Activated CD4-positive, alpha-beta T cell treated with anti-CD3 and anti-CD28 coated beads for 4 hours (primary cell): Measurements from ENCODE around the gene PDE3A.

ENCODE experiments used
- DNase-seq, 2 donors: peaks; one replicate each; pipeline ENCODE4 v3.0.0-alpha.2; 2020

Gene PDE3A

GRCh38 chr12:20426957-20427356, 58.6 kb downstream of the PDE3A start:
- DNase-seq = no peak

GRCh38 chr12:20429852-20430251, 61.5 kb downstream of the PDE3A start:
- no peak for DNase-seq

GRCh38 chr12:20432290-20432689, 64.0 kb downstream of the PDE3A start:
- DNase-seq = no peak

- DNase-seq = no peak
These were observed 66.7 kb downstream of the PDE3A start for GRCh38 chr12:20434996-20435395.

GRCh38 chr12:20436316-20436715, 68.0 kb downstream of the PDE3A start:
- DNase-seq = no peak

GRCh38 chr12:20438299-20438779, 70.0 kb downstream of the PDE3A start:
- no peak for DNase-seq

- no peak for DNase-seq
These were observed 71.3 kb downstream of the PDE3A start for GRCh38 chr12:20439626-20440025.

GRCh38 chr12:20440408-20440807, 72.1 kb downstream of the PDE3A start:
- no peak for DNase-seq

GRCh38 chr12:20442322-20442721, 74.0 kb downstream of the PDE3A start:
- DNase-seq = no peak

GRCh38 chr12:20443255-20443654, 74.9 kb downstream of the PDE3A start:
- DNase-seq = no peak

- no peak for DNase-seq
These were observed 75.5 kb downstream of the PDE3A start for GRCh38 chr12:20443792-20444191.

- no peak for DNase-seq
These were observed 76.3 kb downstream of the PDE3A start for GRCh38 chr12:20444595-20445170.

GRCh38 chr12:20445687-20446086, 77.3 kb downstream of the PDE3A start:
- no peak for DNase-seq

GRCh38 chr12:20446836-20447235, 78.5 kb downstream of the PDE3A start:
- DNase-seq = no peak

- no peak for DNase-seq
These were observed 80.4 kb downstream of the PDE3A start for GRCh38 chr12:20448781-20449180.

- no peak for DNase-seq
These were observed 82.3 kb downstream of the PDE3A start for GRCh38 chr12:20450591-20451180.

- no peak for DNase-seq
These were observed 83.4 kb downstream of the PDE3A start for GRCh38 chr12:20451761-20452160.

- DNase-seq = no peak
These were observed 84.2 kb downstream of the PDE3A start for GRCh38 chr12:20452496-20453010.

- DNase-seq = no peak
These were observed 85.5 kb downstream of the PDE3A start for GRCh38 chr12:20453756-20454310.

- DNase-seq = no peak
These were observed 86.8 kb downstream of the PDE3A start for GRCh38 chr12:20455001-20455706.

GRCh38 chr12:20457582-20457981, 89.2 kb downstream of the PDE3A start:
- DNase-seq = no peak

GRCh38 chr12:20458011-20458410, 89.7 kb downstream of the PDE3A start:
- no peak for DNase-seq

GRCh38 chr12:20459920-20460319, 91.6 kb downstream of the PDE3A start:
- DNase-seq = no peak

GRCh38 chr12:20460956-20461355, 92.6 kb downstream of the PDE3A start:
- DNase-seq = no peak
